GM19455 (cell line): ENCODE data around the gene TLE4.
A peak's percentile ranks its signal among the peaks of the same experiment; 100 is the strongest.
"Not testable (repeated sequence)": the region's sequence is repeated elsewhere in the genome, so short reads cannot be mapped to it uniquely, and the experiment has no call there.

Source experiments
- ATAC-seq: cut with Tn5 transposase; IDR thresholded peaks from one replicate; pipeline ENCODE4 v1.9.1; 2021; ENCODE audit not compliant: unreplicated experiment

The TLE4 gene

DNA sequence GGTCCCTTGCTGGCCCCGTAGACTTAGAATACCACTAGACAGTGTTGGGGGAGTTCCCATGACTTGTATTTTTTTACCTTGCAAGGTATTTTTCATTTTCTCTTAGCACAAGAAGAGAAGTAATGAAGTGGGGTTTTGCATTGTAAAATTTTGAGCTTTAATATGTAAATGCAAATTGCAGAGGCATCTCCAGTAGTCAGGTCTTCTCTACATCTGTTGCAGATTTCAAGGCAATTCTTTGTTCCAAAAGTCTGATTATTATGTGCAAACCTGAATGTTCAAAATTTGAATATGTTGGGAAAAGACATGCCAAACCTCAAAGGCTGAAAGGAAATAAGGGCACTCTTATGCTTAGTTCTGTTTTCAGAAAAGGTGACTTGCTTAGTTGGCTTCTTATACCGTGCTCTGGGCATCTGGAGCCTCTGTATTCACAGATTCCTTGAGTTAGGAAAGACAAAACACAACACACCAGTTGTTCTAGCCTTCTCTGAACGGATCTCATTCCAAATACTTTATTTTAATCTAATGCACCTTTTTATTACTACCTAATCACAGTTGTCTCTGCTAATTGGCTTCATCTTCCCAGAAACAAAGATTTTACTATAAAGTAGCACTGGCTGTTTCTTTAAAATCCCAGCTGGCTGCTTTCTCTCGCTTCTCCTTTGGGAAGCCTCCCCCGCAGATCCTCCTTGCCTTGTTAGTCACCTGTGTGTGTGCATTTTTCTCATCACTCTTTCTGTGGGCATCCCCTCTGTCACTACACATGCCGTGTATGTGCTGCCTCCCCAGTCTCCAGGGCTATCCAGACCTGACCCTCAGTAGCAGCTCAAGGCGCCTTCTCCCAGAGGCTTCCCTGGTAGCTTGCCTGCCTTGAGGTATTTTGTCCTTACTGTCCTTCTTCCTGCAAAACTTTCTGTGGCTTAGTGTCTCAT lies 138.2 kb downstream of the TLE4 start:
- ATAC-seq: no peak

DNA sequence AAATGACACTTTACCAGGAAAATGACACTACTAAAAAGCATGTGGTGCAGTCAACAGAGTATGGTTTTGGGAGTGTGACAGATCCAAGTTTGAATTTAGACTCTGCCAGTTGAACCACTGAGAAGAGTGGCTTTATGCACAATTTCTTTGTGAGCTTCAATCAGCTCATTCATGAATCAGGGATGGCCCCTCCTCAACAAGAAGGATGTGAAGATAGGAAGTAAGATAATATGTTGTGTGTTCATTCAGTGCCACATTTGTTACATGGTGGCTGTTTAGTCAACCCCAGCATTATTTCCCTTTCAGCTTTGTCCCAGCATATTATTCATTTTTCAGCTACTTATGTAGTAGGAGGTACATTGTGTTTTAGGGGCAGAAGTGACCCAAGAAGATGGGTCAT lies 140.1 kb downstream of the TLE4 start:
- no peak for ATAC-seq

DNA sequence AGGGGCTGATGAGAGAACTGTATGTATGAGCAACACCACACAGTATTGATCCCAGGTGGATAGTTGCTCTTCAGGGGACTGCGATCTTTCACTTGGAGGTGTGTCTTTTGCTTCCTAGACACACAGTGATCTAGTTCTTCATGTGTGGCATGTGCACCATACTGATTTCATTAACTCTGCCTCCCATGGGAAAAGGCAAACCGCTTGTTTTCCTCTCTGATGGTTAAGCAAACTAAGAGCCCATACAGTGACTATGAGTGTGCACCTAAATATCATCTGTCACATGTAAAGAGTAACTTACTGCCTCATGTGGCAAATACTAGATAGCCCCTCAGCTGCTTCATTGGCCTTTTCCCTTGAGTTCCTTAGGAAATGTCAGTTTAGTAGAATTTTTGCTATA lies 147.3 kb downstream of the TLE4 start:
- no peak for ATAC-seq

DNA sequence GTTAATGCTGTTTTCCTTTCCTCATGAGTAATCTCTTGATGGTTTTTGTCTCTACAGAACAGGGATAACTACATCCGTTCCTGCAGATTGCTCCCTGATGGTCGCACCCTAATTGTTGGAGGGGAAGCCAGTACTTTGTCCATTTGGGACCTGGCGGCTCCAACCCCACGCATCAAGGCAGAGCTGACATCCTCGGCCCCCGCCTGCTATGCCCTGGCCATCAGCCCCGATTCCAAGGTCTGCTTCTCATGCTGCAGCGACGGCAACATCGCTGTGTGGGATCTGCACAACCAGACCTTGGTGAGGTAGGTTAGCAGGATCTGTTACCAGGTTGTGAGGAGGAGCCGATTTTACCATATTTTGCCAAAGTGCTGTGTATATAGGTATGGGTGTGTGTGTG lies 148.2 kb downstream of the TLE4 start:
- ATAC-seq: no peak

DNA sequence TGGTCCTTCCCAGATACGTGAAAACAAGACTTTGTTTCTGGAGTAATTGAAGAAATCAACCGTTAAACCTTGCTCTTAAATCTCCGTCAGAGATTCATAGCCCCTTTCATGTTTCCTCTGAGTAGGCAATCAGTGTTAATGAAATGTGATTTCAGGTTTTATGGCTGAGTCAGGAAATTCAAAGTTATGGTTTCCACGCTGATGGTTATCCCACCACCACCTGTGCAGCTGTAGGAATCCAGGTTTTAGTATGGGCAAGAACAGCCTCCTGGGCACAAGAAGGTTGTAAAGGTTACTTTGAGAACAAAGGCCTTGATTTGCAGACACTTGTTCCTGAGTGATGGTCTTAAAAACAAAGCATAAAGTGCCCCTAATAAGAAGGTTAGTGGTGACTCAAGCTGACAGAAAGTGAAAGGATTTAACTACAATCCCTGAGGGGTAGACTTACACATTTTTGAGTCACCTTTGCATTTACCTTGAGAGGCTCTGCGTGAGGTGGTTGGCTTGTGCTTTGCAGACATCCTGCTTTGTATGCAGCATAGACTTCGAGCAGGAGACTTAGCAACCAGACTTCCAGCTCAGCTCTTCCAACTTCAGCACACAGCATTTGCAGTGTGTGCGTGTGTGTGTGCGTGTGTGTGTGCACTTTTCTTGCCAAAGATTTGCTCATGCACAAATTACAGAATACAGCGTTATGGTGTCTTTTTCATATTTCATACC lies 159.6 kb downstream of the TLE4 start:
- peak; percentile 71 for ATAC-seq

DNA sequence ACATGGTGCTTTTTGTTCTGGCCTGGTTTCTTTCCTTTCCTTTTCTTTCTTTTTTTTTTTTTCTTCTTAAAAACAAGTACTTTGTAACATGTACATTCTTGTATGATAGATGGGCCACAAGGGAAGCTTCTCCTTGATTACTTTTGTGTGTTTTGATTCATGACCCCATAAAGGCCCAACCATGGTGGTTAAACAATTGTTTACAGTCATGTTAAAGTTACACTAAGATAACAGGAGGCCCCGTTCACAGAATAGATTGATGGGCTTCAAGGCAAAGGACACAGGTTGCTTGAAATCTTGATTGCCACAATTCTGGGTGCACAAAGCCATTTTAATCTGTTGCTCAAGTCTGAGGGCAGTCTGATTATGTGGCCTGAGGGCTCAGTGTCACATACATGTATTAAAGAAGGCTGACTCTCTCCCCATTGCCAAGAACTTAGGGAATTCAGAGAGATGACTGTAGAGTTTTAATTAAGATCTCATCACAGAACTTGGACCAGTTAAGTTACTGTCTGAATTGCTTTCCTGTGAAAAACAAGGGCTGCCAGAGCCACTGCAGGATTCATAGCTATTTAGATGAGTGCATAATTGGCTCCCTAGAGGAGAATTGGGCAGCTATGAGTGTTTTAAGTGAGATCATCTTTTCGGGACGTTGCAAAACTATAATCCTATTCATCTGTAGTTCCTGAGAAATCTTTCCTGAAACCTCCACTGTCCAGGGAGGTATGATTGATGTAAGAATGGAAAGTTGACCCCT lies 163.4 kb downstream of the TLE4 start:
- ATAC-seq: no peak

DNA sequence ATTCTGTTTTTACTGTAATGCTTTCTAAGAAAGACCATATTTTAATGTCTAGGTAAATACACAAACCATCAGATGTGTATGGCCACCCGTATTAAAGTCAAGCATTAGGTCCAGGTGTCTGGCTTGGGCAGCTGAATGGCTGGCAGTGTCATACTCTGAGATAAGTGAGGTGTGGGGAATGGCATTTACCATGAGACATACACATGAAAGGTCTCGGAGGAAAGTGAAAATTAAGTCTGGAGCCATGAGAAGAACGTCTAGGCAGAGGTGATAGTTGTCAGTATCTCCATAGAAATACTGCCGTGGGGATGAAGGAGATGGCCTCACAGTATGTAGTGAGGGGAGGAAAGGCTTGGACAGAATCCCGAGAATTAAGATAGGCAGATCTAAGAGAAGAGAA lies 164.3 kb downstream of the TLE4 start:
- no peak for ATAC-seq

DNA sequence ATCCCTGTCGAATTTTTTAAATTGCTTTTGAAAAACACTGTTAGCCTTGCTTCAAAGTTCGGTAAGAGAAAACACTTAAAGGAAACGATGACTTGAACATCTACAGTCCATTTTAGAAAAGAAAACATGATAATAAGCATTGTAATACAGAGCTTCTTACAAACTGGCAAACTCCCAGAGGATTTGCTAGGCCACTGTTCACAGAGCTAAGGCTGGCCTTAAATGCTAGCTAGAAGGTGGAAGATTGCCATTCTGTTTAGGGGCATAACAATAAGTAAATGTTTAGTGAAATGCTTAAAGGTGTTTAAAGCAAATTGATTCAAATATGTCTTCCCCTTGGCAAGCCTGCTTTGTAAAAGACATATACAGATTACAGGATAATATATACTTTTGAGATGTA lies 169.6 kb downstream of the TLE4 start:
- ATAC-seq: no peak

DNA sequence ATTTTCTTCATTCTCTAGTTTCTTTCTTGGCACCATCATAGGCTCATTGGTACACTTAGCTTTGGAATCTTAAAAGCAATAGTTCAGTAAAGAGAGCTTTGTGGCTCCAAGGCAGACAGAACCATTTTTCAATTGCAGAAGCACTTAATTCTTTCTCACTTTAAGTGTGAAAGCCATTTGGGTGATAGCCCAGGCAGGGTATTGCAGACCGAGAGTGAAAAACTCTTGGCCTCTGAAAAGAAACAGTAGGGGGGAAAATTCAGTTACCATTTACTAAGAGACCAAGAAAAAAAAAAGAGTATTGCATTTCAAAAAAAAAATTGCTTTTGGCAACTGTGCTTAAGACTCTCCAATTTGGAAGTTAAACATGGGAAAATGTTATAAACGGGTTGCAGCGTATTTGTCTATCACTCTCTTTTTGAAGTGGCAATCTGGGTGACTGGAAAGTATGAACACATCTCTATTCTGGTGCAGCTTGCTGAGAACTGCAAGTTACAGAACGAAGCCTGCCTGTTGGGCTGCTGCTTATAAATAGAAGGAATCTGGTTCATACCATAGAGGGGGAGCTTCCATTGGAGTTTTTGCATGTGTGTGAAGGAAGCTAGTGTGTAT lies 170.5 kb downstream of the TLE4 start:
- no peak for ATAC-seq

DNA sequence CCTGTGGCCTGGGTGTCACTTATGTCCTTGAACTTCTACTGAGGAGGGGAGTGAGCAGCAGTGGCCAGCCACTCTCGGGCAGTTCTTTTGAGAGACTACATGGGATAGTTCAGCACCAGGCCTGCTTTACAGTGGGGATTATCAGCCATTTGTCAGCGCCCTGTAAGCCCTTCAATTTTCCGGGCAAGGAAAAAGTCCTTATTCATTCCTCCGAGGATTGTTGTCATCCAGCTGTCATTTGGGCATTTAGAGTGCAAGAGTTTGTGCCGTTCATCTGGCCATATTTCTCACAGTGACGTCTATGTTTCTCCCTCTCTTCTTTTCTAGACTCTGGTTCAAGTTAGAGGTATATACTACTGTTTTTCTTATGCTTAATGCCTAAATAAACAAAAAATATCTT lies 172.8 kb downstream of the TLE4 start:
- no peak for ATAC-seq

DNA sequence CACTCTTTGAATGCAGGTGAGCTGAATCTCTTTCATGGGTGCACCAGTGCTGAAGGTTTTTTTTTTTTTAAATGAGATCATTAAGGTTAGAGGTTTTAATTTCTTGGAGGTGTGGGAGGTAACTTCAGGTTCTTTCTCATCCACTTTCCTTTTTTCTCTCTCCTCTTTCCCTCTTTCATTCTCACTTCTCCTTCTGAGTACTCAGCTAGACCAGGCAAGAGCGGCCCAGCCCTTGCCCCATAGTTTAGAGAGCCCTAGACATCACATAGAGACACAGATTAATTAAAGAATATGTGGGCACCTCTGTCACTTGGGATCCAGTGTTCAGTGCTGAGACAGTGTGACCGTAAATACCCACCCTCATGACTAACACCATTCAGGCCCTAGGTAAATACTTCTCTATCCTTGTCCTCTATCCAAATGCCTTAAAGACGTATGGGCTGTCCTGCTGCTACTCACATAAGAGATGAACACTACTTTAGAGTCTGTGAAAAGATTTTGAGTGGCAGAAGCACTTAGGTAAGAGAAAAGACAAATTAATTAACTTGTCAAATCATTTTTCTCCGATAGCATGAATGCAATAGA lies 174.1 kb downstream of the TLE4 start:
- no peak for ATAC-seq

DNA sequence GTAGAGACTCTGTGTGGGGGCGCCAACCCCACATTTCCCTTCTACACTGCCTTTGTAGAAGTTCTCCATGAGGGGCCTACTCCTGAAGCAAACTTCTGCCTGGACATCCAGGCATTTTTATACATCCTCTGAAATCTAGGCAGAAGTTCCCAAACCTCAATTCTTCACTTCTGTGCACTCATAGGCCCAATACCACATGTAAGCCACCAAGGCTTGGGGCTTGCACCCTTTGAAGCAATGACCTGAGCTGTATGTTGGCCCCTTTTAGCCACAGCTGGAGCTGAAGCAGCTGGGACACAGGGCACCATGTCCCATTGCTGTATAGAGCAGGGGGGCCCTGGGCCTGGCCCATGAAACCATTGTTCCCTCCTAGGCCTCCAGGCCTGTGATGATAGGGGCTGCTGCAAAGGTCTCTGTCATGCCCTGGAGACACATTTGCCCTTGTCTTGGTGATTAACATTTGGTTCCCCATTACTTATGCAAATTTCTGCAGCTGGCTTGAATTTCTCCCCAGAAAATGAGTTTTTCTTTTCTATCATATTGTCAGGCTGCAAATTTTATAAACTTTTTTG lies 180.2 kb downstream of the TLE4 start:
- ATAC-seq: not testable (repeated sequence)

DNA sequence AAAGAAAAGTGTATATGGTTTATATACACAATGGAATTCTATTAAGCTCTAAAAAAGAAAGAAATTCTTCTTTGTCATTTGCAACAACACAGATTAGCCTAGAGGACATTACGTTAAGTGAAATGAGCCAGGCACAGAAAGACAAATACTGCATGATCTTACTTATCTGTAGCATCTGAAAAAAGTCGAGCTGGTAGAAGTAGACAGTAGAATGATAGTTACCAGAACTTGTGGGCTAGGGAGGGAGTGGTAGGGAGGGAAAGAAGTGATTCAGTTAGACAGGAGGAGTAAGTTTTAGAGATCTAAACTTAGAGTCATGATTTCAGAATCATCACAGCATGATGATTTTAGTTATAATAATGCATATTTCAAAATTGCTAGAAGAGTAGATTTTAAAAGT lies 184.6 kb downstream of the TLE4 start:
- ATAC-seq: no peak

DNA sequence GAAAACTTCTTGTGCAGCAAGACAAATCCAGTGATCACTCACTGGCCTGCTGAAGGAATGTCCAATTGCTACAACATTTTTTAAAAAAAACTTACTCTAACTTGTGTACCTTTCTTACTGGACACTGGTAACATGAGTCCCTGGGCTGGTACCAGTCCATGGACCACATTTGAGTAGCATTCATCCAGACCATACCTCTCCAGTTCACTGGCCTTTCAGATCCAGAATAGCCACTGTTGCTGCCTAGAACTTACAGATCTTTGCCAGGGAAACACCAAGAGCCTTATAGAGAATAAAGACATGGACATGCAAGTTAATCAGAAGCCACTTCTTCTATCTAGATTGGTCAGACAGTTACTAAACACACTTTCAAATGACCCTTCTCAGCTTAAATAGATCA lies 185.3 kb downstream of the TLE4 start:
- ATAC-seq: no peak

DNA sequence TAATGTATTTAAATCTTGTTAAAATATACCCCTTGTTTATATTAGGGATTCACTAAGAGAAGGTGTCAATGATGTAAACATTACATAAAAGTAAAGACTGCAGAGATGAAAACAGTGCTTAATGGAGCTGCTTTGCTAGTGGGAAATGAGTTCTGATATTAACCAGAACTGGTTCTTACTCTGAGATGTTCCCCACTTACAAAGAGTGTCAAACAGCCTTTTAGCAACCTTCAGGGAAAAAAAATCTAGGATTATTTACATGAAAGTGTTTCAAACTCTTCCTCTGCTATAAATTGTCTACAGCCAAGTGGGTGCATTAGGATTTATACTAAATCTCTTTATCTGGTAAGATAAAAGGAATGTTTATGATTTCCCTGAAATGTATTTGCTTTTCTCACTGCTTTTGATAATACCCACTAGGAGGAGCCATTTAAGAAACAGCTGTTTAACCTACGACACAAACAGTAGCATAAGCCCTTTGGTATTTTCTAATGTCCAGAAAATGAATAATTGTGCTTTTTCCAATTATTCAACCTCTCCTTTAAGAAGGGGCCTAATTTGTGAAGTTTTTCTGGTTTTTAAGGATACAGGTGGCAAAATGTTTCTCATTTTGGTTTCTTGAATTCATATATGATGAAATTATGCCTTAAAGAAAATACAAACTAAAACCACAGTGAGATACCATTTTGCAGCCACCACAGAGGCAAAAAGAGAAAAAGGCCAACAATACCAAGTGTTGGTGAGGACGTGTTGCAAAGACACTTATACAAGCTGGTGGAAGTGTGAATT lies 186.3 kb downstream of the TLE4 start:
- no peak for ATAC-seq

DNA sequence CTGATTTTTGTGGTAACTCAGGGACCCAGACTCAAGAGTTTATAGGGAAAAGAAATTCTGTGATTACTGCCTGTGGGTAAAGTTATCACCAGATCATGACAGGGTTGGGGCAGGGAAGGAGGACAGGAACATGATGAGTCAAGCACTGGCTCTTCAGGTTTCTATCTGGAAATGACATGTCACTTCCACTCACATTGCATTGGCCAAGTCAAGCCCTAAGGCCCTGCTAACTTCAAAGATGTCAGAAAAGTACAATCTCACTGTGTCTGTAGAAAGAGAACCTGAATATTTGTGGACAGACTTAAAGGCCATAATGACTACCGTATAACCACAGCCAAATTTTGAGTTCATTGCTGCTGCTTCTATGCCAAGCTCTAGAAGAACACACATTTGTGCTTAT lies 187.7 kb downstream of the TLE4 start:
- no peak for ATAC-seq

DNA sequence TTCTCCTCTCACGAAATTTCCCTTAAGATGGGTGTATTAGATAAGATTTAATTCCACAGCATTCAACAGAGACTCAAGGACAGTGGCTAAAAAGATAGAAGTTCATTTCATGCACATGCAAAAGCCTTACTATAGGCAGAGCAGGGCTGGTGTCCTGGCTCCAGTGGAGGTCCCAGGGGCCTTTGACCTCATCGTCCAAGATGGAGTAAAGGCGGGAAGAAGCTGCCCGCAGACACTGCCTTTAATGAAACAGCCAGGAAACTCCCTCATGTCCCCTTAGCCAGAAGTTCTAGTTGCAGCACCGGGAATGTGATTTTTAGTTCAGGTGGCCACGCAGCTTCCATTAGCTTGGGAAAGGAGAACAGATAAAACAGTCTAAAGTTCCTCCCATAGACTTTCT lies 190.3 kb downstream of the TLE4 start:
- ATAC-seq: no peak

DNA sequence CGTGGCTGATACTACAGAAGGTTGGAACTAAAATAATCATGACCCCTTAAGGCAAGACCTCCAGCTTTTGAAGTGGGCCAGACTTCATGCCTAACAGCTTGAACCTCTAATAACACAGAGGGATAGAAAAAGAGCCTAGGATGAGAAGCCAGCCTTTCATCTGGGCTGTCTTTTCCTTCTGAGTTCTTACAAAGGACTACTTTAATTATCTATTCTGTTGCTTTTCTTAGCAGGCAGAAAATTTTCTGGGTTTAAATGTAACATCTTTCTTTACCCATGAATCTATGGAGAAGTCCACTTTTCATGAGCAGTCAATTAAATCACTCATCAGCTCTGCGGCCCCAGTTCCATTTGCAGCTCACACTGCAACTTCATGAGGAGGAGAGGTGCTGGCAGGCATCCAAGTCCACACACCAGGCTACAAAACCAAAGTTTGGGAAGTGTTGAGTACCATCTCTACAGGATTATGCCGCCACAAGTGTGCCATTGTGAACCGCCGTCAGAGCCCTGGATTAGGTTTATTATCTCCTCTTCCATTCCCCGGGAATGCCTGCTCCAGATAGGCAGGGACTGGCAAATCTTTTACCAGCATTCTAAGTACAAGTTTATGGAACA lies 192.0 kb downstream of the TLE4 start:
- ATAC-seq: no peak

DNA sequence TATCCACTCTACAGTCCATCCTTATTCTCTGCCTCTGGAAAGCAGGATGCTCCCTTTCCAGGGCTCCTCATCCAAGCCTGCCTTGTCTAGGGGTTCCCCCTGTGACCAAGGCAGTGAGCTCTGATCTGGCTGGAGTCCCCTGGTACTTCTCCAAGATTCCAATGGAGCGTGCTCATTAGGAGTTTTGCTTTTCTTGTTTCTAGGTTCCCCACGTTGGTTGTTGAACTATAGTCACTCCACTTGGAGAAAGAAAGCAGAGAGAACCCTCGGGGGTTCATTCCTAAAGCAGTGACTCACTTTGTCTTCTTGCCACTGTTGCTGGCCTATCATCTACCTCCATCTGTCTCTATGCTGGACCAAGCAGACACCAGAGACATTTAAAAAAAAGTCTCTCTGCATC lies 192.6 kb downstream of the TLE4 start:
- no peak for ATAC-seq
